Stomach (tissue), 9 donors: Measurements from ENCODE around the gene SLC35A4. TPM values are rescaled to one million over a fixed set of nuclear protein-coding genes. Genes with fewer than 3 reads are reported as not detected.
"Not testable (repeated sequence)": the region's sequence is repeated elsewhere in the genome, so short reads cannot be mapped to it uniquely, and the experiment has no call there.

Experiments used
- DNase-seq, 2 donors: peaks; one replicate each; pipeline versions ENCODE4 v3.0.0 to v3.0.0-alpha.2; 2013 to 2019
- H3K27ac ChIP-seq, 5 donors: fragments of 200-600 bp in 4 of 5; sonication (generic) in 4 of 5; one replicate each; pipeline ENCODE4 v1.5.1; 2013 to 2019; ENCODE audit warnings: mild to moderate bottlenecking in 1 of 5, moderate library complexity in 1 of 5
- H3K27me3 ChIP-seq, 3 donors: fragments of 200-600 bp; sonication (generic); one replicate each; pipeline ENCODE4 v1.5.1; 2017 to 2019; ENCODE audit warnings: mixed run types in 1 of 3
- H3K36me3 ChIP-seq, 4 donors: fragments of 200-600 bp; sonication (generic); 1 replicate in 3 of 4; 2 replicates in 1 of 4; pipeline ENCODE4 v1.5.1; 2016 to 2019
- H3K4me1 ChIP-seq, 4 donors: fragments of 200-600 bp; sonication (generic); one replicate each; pipeline ENCODE4 v1.5.1; 2016 to 2019
- H3K4me3 ChIP-seq, 4 donors: fragments of 200-600 bp; sonication (generic) in 3 of 4; one replicate each; pipeline ENCODE4 v1.5.1; 2016 to 2019; ENCODE audit warnings: mild to moderate bottlenecking in 1 of 4
- H3K9me3 ChIP-seq, 4 donors: fragments of 200-600 bp; sonication (generic); one replicate each; pipeline ENCODE4 v1.5.1; 2016 to 2019
- EP300 ChIP-seq: sonication (generic); formaldehyde crosslinking; IDR thresholded peaks from one replicate; pipeline ENCODE4 v1.6.1; 2017; ENCODE audit warnings: antibody characterized with exemption
- POLR2A ChIP-seq, 4 donors: fragments of 450-650 bp; IDR thresholded peaks; one replicate each; pipeline ENCODE4 v1.6.1; 2016; ENCODE audit warnings: antibody characterized with exemption in 4 of 4, control low read depth in 2 of 4, mild to moderate bottlenecking in 1 of 4, moderate library complexity in 1 of 4
- POLR2AphosphoS5 ChIP-seq, 3 donors: sonication (generic); formaldehyde crosslinking; IDR thresholded peaks; one replicate each; pipeline ENCODE4 v1.6.1; 2016; ENCODE audit warnings: antibody characterized with exemption in 3 of 3
- WGBS, 5 donors: extraction: QIAGEN DNeasy Blood & Tissue Kit in 3 of 5; methylation state at CpG; one replicate each; pipeline versions ENCODE4 v1.1.5 to v1.1.7; 2013 to 2018; 5-methylcytosine and 5-hydroxymethylcytosine counted together
- intact Hi-C: fragments of 100-400 bp; cut with DNase I; formaldehyde crosslinking; loops from one replicate; pipeline ENCODE4 v1.15.1; 2023; ENCODE audit warnings: low total_unique reads
- polyA plus RNA-seq, 3 donors: library from polyadenylated mRNA; stranded (reverse); fragments of 200-250 nt; gene quantifications; one replicate each; pipeline ENCODE4 v1.2.3, GENCODE V29; 2013
- total RNA-seq, 5 donors: library from RNA; depleted of rRNA; stranded (reverse); fragments of >200 nt; gene quantifications; one replicate each; pipeline versions ENCODE4 v1.1.0 to v1.2.3, GENCODE V29; 2014 to 2016
- TF ChIP-seq, protein P1 (sequence below), 7 experiments: fragments of 450-650 bp in 4 of 7; fragments of 200-600 bp in 3 of 7; sonication (generic) in 3 of 7; IDR thresholded peaks; one replicate each; pipeline ENCODE4 v1.5.1; 2016 to 2019; ENCODE audit warnings: antibody characterized with exemption in 7 of 7, control low read depth in 2 of 7, mild to moderate bottlenecking in 1 of 7
- donor health status: healthy with polysubstance abuse.
- donor health status: Bipolar disorder and iron deficiency.
- donor health status: healthy.

Gene SLC35A4
- total and polyA plus RNA-seq, 8 donors: 11.4 to 62.0 (median 42.4) TPM

DNA sequence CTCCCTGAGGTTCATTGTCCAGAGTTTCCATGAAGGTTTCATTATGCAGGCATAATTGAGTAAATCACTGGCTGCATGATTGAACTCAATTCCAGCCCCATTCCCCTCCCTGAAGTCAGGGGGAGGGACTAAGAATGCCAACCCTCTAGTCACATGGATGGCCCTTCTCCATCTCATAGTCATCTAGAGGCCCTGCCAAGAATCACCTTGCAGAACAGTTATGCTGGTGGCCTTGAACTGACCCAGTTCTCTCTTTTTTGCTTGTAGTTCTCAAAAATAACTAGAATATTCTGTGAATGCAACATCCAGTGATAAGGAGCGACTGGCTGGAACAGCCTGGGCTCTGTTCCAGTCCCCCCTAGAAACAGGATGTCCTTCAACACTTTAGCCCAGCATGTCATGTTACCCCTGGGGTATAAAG is 31.7 kb downstream of the SLC35A4 start:
- no peaks in the 10 kb centered on the region for H3K27me3 ChIP-seq
- H3K4me1 ChIP-seq: no peaks in the 10 kb centered on the region
- TF ChIP-seq, protein P1, sequence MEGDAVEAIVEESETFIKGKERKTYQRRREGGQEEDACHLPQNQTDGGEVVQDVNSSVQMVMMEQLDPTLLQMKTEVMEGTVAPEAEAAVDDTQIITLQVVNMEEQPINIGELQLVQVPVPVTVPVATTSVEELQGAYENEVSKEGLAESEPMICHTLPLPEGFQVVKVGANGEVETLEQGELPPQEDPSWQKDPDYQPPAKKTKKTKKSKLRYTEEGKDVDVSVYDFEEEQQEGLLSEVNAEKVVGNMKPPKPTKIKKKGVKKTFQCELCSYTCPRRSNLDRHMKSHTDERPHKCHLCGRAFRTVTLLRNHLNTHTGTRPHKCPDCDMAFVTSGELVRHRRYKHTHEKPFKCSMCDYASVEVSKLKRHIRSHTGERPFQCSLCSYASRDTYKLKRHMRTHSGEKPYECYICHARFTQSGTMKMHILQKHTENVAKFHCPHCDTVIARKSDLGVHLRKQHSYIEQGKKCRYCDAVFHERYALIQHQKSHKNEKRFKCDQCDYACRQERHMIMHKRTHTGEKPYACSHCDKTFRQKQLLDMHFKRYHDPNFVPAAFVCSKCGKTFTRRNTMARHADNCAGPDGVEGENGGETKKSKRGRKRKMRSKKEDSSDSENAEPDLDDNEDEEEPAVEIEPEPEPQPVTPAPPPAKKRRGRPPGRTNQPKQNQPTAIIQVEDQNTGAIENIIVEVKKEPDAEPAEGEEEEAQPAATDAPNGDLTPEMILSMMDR (IDR thresholded peaks at IDR 0.05): no peak
- TF ChIP-seq POLR2AphosphoS5 (IDR thresholded peaks at IDR 0.05) (no peak), POLR2A (IDR thresholded peaks at IDR 0.05) (no peak), EP300 (no peak)
- no peaks in the 10 kb centered on the region for H3K36me3 ChIP-seq
- intact Hi-C loops: no loop called here
- peak overlapping the region in 2 of 5 donors; percentile 53 to 60 for H3K27ac ChIP-seq
- WGBS, 5 donors: 31 to 74% (median 56%) methylated on average over 1 of the region's 1 CpG
- no peak for DNase-seq
- H3K9me3 ChIP-seq: no peaks in the 10 kb centered on the region
- H3K4me3 ChIP-seq: no peak overlapping the region

DNA sequence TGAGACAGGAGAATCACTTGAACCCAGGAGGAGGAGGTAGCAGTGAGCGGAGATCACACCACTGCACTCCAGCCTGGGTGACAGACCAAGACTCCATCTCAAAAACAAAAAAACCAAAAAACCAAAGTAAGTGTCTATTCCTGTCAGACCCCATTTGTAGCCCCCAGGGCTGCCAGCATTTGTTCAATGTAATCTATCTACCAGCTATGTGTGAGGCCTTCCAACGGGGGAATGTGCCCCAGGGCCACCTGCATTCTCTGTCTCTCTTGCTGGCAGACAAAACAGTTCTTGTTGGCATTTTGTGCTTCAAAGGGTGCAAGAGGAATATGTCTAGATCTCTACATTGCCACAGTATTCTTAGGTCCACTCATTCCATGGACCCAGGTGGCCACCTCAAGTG is 34.2 kb downstream of the SLC35A4 start:
- intact Hi-C loops: no loop called here
- no peaks in the 10 kb centered on the region for H3K9me3 ChIP-seq
- 55 to 92% (median 82%) methylated on average over 2 of the region's 2 CpGs for WGBS, 5 donors
- H3K27ac ChIP-seq: no peak overlapping the region
- no peaks in the 10 kb centered on the region for H3K36me3 ChIP-seq
- no peak overlapping the region for H3K4me3 ChIP-seq
- DNase-seq: no peak
- TF ChIP-seq, protein P1 (IDR thresholded peaks at IDR 0.05): no peak
- TF ChIP-seq POLR2AphosphoS5 (IDR thresholded peaks at IDR 0.05) (no peak), EP300 (no peak), POLR2A (IDR thresholded peaks at IDR 0.05) (no peak)
- H3K4me1 ChIP-seq: no peaks in the 10 kb centered on the region
- no peaks in the 10 kb centered on the region for H3K27me3 ChIP-seq

GRCh38 chr5:140600096-140600495 is 35.5 kb downstream of the SLC35A4 start:
- Histone ChIP-seq H3K9me3 (no peaks in the 10 kb centered on the region), H3K27me3 (no peaks in the 10 kb centered on the region), H3K4me1 (no peaks in the 10 kb centered on the region), H3K4me3 (no peak overlapping the region), H3K27ac (no peak overlapping the region), H3K36me3 (no peaks in the 10 kb centered on the region)
- intact Hi-C loops: no loop called here
- no peak for TF ChIP-seq EP300
- TF ChIP-seq, protein P1 (IDR thresholded peaks at IDR 0.05): no peak
- DNase-seq: no peak

DNA sequence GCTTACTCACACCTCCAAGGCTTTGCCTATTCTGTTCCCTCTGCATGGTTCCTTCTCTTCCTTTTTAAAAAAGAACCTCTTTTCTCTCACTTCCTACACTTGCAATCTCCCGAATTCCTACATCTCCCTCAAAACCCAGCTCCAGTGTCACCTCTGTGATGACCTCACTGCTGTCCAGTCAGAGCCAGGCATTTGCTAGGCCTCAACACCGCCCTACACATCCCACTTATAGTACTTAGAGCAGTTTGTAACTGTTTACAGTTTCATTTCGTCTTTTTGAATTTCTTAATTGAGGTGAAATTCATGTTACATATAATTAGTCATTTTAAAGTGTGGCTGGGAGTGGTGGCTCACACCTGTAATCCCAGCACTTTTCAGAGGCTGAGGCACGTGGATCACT is 37.5 kb downstream of the SLC35A4 start:
- peak overlapping the region in 3 of 5 donors; percentile 32 to 61 (median 44) for H3K27ac ChIP-seq
- 68 to 81% (median 81%) methylated on average over 4 of the region's 4 CpGs for WGBS, 5 donors
- no peak overlapping the region for H3K4me3 ChIP-seq
- H3K4me1 ChIP-seq: no peaks in the 10 kb centered on the region
- no peaks in the 10 kb centered on the region for H3K36me3 ChIP-seq
- TF ChIP-seq, protein P1 (IDR thresholded peaks at IDR 0.05): no peak
- no peak for TF ChIP-seq POLR2AphosphoS5 (IDR thresholded peaks at IDR 0.05)
- TF ChIP-seq POLR2A (IDR thresholded peaks at IDR 0.05): no peak
- no peak for DNase-seq
- intact Hi-C loops: no loop called here
- no peaks in the 10 kb centered on the region for H3K27me3 ChIP-seq
- no peaks in the 10 kb centered on the region for H3K9me3 ChIP-seq

- intact Hi-C loops, H3K9me3 ChIP-seq, H3K4me3 ChIP-seq, DNase-seq, H3K36me3 ChIP-seq, H3K4me1 ChIP-seq, H3K27me3 ChIP-seq: not testable (repeated sequence)
- H3K27ac ChIP-seq: peak overlapping the region in 1 of 5 donors; percentile 26
- whole genome bisulfite sequencing, 5 donors: 92 to 98% (median 94%) methylated on average over 4 of the region's 4 CpGs
Measured at GRCh38 chr5:140603446-140603698, 38.7 kb downstream of the SLC35A4 start.
